Measurements from ENCODE around the gene ORMDL3.

DNA sequence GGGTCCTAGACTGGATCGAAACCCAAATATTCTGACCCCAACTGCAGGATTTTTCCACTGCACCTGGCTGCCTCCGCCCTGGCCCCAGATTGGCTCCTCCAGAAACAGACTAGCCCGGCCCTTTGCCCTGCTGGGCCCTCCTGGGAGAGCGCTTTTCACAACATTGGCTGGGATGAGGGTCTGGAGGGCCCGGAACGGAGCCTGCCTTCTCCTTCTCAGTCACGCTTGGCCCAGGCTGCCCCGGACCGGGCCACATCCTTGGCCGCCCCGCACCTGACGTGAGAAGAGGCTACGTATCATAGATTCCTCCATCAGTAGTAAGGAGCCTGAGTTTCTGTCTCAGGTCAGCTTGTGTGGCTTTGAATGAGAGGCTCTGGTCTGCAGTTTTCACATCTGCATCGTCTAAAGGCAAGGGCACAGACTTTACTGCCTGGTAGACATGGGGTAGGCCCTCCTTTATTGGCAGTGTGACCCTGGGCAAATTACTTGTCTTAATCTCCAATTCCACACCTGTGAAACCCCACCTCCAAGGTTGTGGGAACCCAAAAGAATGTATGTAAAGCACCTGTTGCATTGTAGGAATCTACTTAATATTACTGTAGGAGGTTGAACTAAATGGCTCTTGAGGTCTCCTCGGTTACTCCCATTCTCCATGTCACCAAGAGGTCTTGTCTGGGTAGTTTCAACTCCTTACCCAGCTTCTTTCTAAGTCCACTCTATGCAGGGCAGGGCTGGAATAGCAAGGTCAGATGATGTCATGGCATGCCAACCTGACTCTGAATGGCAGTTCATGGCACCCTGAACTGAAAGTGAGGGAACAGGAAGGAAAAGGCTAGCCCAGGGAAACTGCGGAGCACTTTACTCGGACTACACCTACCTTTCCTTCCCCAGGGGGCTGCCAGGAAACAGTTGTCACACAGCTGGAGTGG, 792 bp upstream of the ORMDL3 start:
- TF ChIP-seq, protein P1, sequence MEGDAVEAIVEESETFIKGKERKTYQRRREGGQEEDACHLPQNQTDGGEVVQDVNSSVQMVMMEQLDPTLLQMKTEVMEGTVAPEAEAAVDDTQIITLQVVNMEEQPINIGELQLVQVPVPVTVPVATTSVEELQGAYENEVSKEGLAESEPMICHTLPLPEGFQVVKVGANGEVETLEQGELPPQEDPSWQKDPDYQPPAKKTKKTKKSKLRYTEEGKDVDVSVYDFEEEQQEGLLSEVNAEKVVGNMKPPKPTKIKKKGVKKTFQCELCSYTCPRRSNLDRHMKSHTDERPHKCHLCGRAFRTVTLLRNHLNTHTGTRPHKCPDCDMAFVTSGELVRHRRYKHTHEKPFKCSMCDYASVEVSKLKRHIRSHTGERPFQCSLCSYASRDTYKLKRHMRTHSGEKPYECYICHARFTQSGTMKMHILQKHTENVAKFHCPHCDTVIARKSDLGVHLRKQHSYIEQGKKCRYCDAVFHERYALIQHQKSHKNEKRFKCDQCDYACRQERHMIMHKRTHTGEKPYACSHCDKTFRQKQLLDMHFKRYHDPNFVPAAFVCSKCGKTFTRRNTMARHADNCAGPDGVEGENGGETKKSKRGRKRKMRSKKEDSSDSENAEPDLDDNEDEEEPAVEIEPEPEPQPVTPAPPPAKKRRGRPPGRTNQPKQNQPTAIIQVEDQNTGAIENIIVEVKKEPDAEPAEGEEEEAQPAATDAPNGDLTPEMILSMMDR (IDR thresholded peaks at IDR 0.05; ENCODE audit: poor library complexity) = no peak
- no peak for TF ChIP-seq EZH2 (IDR thresholded peaks at IDR 0.05; ENCODE audit: borderline replicate concordance)

Measured in hepatocyte (in vitro differentiated cells).